A673 (cell line): ENCODE data around the gene SIVA1. TPM values are rescaled to one million over a fixed set of nuclear protein-coding genes. Genes with fewer than 3 reads are reported as not detected.

Source experiments
- BruUV-seq: library from RNA; stranded (reverse); fragments of 400-500 nt; replicated peaks from 2 replicates; lab custom pipeline; 2021; lab: Mats Ljungman, UMichigan
- CTCF ChIA-PET: fragments of 300-600 bp; sonication (Branson Sonifier 250); formaldehyde crosslinking; loops from one replicate; lab custom pipeline; 2022; ENCODE audit warnings: antibody characterized with exemption; lab: Charles Lee
- POLR2A ChIA-PET: fragments of 300-600 bp; sonication (Branson Sonifier 250); formaldehyde crosslinking; loops from one replicate; lab custom pipeline; 2022; ENCODE audit warnings: antibody characterized with exemption; ENCODE audit not compliant: low non-redundant PET; lab: Charles Lee
- DNase-seq: peaks from one replicate; pipeline ENCODE4 v3.0.0-alpha.2; 2015; ENCODE audit warnings: low spot score
- H3K27ac ChIP-seq: fragments of 200-600 bp; sonication (generic); 2 replicates; pipeline ENCODE4 v1.5.1; 2016; ENCODE audit warnings: mixed run types, low read depth, mild to moderate bottlenecking, mixed read lengths, antibody characterized with exemption, low read length; ENCODE audit not compliant: poor library complexity, severe bottlenecking
- H3K27me3 ChIP-seq: fragments of 200-600 bp; sonication (generic); replicated peaks from 2 replicates; pipeline ENCODE4 v1.6.1; 2017; ENCODE audit warnings: mixed run types, low read depth, mild to moderate bottlenecking, mixed read lengths, antibody characterized with exemption, low read length; ENCODE audit not compliant: insufficient read depth, poor library complexity
- H3K36me3 ChIP-seq: fragments of 200-600 bp; sonication (generic); 2 replicates; pipeline ENCODE4 v1.6.1; 2016; ENCODE audit warnings: mixed run types, mild to moderate bottlenecking, mixed read lengths, antibody characterized with exemption, low read length; ENCODE audit not compliant: insufficient read depth, poor library complexity, severe bottlenecking
- H3K4me1 ChIP-seq: fragments of 200-600 bp; sonication (generic); 2 replicates; pipeline ENCODE4 v1.6.1; 2017; ENCODE audit warnings: mixed run types, mild to moderate bottlenecking, mixed read lengths, antibody characterized with exemption, low read length; ENCODE audit not compliant: insufficient read depth, poor library complexity, severe bottlenecking
- H3K4me3 ChIP-seq: fragments of 200-600 bp; sonication (generic); 2 replicates; pipeline ENCODE4 v1.5.1; 2016; ENCODE audit warnings: low read depth, mixed run types, mild to moderate bottlenecking, mixed read lengths, low read length; ENCODE audit not compliant: poor library complexity, severe bottlenecking
- H3K9me3 ChIP-seq: fragments of 200-600 bp; sonication (generic); 2 replicates; pipeline ENCODE4 v1.6.1; 2016; ENCODE audit warnings: mixed run types, low read depth, mild to moderate bottlenecking, mixed read lengths, antibody characterized with exemption, low read length; ENCODE audit not compliant: poor library complexity, severe bottlenecking
- EZH2 ChIP-seq: fragments of 200-600 bp; sonication (generic); IDR thresholded peaks from 2 replicates; pipeline ENCODE4 v1.6.1; 2017; ENCODE audit warnings: borderline replicate concordance, low read depth, mild to moderate bottlenecking, mixed read lengths, antibody characterized with exemption, low read length; ENCODE audit not compliant: poor library complexity, severe bottlenecking
- intact Hi-C: fragments of 100-400 bp; cut with micrococcal nuclease; formaldehyde crosslinking; loops from one replicate; pipeline ENCODE4 v1.10.0; 2022; ENCODE audit not compliant: unreplicated experiment
- total RNA-seq: library from RNA; stranded (reverse); gene quantifications from 2 replicates; pipeline ENCODE4 v1.2.3, GENCODE V29; 2021
- TF ChIP-seq, protein P1 (sequence below): fragments of 300-800, 200-600 bp; sonication (generic); conservative IDR thresholded peaks from 2 replicates; pipeline ENCODE4 v1.5.1; 2017; ENCODE audit warnings: low read depth, mild to moderate bottlenecking, antibody characterized with exemption, low read length, moderate library complexity, mixed read lengths

SIVA1 gene
- total RNA-seq, 1 experiment from 2014 or later = 79.6 TPM

DNA sequence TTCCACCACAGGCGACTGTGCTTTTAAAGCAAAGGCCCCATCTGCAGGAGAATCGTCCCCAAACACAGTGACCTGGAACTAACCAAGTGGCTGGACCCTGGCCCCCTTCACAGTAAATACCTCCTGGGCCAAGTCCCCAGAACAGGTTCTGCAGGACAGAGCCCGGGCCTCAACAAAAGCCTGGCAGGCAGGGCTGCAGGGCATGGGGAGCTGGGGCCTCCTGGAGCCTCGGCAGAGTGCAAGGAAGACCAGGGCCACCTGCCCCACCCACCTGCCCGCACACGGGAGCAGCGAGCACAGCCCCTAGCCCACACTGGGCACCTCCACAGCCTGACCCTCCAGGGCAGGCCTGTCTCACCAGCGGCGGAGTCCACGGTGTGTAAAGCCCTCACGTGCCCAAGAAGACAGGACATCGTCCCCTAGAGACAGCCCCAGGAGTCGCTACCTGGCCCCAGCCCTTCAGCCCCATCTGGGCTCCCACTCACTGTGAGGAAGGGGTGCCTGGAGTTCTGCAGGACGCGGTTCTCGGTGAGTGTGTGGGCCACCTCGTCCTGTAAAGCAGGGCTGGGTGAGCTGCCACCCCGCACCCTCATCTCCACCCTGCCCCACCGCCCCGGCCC is 21.6 kb downstream of the SIVA1 start:
- ChIA-PET POLR2A (no interaction called here), CTCF (no interaction called here)
- no peak for DNase-seq
- no peak overlapping the region for H3K27ac ChIP-seq
- no peaks in the 10 kb centered on the region for H3K9me3 ChIP-seq
- H3K36me3 ChIP-seq = peaks cover 53% of the 10 kb centered on the region
- intact Hi-C loops = no loop called here
- no TSS peak for BruUV-seq
- H3K27me3 ChIP-seq = no peaks in the 10 kb centered on the region
- H3K4me3 ChIP-seq = no peak overlapping the region
- TF ChIP-seq EZH2 = no peak
- TF ChIP-seq, protein P1, sequence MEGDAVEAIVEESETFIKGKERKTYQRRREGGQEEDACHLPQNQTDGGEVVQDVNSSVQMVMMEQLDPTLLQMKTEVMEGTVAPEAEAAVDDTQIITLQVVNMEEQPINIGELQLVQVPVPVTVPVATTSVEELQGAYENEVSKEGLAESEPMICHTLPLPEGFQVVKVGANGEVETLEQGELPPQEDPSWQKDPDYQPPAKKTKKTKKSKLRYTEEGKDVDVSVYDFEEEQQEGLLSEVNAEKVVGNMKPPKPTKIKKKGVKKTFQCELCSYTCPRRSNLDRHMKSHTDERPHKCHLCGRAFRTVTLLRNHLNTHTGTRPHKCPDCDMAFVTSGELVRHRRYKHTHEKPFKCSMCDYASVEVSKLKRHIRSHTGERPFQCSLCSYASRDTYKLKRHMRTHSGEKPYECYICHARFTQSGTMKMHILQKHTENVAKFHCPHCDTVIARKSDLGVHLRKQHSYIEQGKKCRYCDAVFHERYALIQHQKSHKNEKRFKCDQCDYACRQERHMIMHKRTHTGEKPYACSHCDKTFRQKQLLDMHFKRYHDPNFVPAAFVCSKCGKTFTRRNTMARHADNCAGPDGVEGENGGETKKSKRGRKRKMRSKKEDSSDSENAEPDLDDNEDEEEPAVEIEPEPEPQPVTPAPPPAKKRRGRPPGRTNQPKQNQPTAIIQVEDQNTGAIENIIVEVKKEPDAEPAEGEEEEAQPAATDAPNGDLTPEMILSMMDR = no peak
- H3K4me1 ChIP-seq = no peaks in the 10 kb centered on the region

DNA sequence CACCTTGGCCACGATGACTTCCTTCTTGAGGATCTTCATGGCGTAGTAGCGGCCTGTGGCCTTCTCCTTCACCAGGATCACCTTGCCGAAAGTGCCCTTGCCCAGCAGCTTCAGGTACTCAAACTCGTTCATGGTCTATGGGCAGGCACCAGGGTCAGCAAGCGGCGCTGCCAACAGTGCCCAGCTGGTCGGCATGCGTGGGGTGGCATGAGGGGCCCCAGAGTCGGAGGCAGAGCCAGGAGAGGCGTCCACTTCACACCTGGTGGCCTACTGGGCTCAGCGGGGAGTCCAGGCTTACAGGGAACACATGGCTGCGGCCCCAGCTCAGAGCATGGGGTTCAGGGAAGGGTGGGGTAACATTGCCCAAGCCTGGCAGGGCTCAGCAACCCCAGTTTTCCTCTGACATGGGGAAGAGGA is 22.1 kb downstream of the SIVA1 start:
- BruUV-seq = no TSS peak
- CTCF ChIA-PET = no interaction called here
- H3K4me3 ChIP-seq = no peak overlapping the region

DNA sequence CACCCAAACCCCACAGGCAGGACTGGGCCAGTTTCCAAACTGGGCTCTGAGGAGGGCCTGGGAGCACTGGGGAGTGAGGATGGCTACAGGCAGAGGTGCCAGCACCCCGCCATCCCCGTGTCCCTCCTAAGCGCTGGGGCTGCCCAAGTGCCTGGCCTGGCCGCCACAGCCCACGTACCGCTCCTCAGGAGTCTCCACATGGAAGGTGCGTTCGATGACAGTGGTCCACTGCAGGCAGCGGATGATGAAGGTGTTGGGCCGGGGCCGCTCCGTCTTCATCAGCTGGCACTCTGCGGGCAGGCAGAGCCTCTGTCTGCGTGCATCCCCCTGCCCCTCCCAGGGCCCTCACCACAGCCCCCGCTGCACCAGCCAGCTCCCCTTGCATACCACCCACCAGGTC is 23.5 kb downstream of the SIVA1 start:
- Histone ChIP-seq H3K27ac (no peak overlapping the region), H3K4me1 (no peaks in the 10 kb centered on the region), H3K9me3 (no peaks in the 10 kb centered on the region), H3K27me3 (no peaks in the 10 kb centered on the region), H3K36me3 (peaks cover 36% of the 10 kb centered on the region), H3K4me3 (no peak overlapping the region)
- intact Hi-C loops = no loop called here
- ChIA-PET POLR2A (no interaction called here), CTCF (no interaction called here)
- no peak for DNase-seq
- no TSS peak for BruUV-seq
- TF ChIP-seq, protein P1 = no peak
- TF ChIP-seq EZH2 = no peak

More for the DNA sequence above, 22.1 kb downstream of the SIVA1 start:
- no peak overlapping the region for H3K27ac ChIP-seq
- H3K4me1 ChIP-seq = no peaks in the 10 kb centered on the region
- H3K9me3 ChIP-seq = no peaks in the 10 kb centered on the region
- POLR2A ChIA-PET = no interaction called here
- TF ChIP-seq, protein P1 = no peak
- TF ChIP-seq EZH2 = no peak
- DNase-seq = no peak
- peaks cover 50% of the 10 kb centered on the region for H3K36me3 ChIP-seq
- intact Hi-C loops = no loop called here
- H3K27me3 ChIP-seq = no peaks in the 10 kb centered on the region
